HAP-1 (cell line): Measurements from ENCODE around the gene PKDREJ.
"Not testable (repeated sequence)": the region's sequence is repeated elsewhere in the genome, so short reads cannot be mapped to it uniquely, and the experiment has no call there.

Source experiments
- DNase-seq, 2 experiments: peaks; one replicate each; pipeline ENCODE4 v3.0.0-alpha.2; 2016 to 2020; ENCODE audit warnings: low spot score in 2 of 2
- H3K27me3 ChIP-seq: fragments of 250-450 bp; sonication (Bioruptor Pico); 2 replicates; pipeline ENCODE4 v1.5.1; 2020; ENCODE audit warnings: low read depth, mild to moderate bottlenecking, moderate library complexity
- H3K36me3 ChIP-seq: fragments of 250-450 bp; sonication (Bioruptor Pico); replicated peaks from 2 replicates; pipeline ENCODE4 v1.5.1; 2020; ENCODE audit warnings: mild to moderate bottlenecking
- H3K4me1 ChIP-seq: fragments of 250-450 bp; sonication (Bioruptor Pico); 2 replicates; pipeline ENCODE4 v1.5.1; 2020; ENCODE audit warnings: mild to moderate bottlenecking
- H3K4me3 ChIP-seq: fragments of 250-450 bp; sonication (Bioruptor Pico); 2 replicates; pipeline ENCODE4 v1.5.1; 2020; ENCODE audit warnings: mild to moderate bottlenecking, moderate library complexity
- H3K9me3 ChIP-seq: fragments of 250-450 bp; sonication (Bioruptor Pico); 2 replicates; pipeline ENCODE4 v1.5.1; 2020; ENCODE audit warnings: mild to moderate bottlenecking, moderate library complexity
- in situ Hi-C: fragments of 300-500 bp; cut with MboI; formaldehyde crosslinking; loops from 3 replicates; pipeline ENCODE4 v1.14.3; 2020; ENCODE audit warnings: low sequenced_read_pairs, inconsistent platforms, mixed read lengths

PKDREJ gene

DNA sequence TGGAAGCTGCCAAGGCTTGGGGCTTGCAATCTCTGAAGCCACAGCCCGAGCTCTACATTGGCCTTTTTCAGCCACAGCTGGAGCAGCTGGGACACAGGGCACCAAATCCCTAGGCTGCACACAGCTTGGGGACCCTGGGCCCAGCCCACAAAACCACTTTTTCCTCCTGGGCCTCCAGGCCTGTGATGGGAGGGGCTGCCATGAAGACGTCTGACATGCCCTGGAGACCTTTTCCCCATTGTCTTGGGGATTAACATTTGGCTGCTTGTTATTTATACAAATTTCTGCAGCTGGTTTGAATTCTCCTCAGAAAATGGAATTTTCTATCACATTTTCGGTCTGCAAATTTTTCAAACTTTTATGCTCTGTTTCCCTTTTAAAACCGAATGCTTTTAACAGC, 2.5 kb upstream of the PKDREJ start:
- DNase-seq, H3K27me3 ChIP-seq, H3K36me3 ChIP-seq, in situ Hi-C loops, H3K4me1 ChIP-seq, H3K4me3 ChIP-seq: not testable (repeated sequence)
- peaks cover 22% of the 10 kb centered on the region for H3K9me3 ChIP-seq

GRCh38 chr22:46264520-46264919, 1.4 kb upstream of the PKDREJ start:
- H3K27me3 ChIP-seq, H3K36me3 ChIP-seq, H3K4me3 ChIP-seq, H3K4me1 ChIP-seq, DNase-seq, in situ Hi-C loops: not testable (repeated sequence)
- peaks cover 22% of the 10 kb centered on the region for H3K9me3 ChIP-seq

- in situ Hi-C loops: no loop called here
- H3K9me3 ChIP-seq: peaks cover 23% of the 10 kb centered on the region
- H3K36me3 ChIP-seq: no peaks in the 10 kb centered on the region
- H3K27me3 ChIP-seq: no peaks in the 10 kb centered on the region
- peaks cover 4% of the 10 kb centered on the region; the same call in 1 of the 2 replicates for H3K4me1 ChIP-seq
- no peak overlapping the region for H3K4me3 ChIP-seq
- no peak for DNase-seq
Observed at GRCh38 chr22:46262449-46263215, 511 bp downstream of the PKDREJ start.

DNA sequence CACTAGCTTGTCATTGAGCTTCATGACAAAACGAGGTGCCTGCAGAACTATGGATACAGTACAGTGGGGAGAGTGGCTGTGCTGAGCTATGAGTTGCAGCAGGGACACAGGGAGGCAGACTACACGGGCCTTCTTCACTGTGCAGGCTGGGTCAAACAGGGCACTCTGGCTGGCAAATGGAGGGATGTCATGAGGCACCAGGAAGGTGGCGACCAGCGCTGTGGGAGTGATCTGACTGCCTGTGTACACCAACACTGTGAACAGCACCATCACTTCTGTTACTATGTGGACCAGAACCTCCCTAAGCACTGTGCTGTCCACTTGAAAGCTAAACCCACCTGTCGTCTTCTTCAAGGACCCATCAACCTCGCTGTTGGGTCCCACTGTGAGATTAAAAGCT, 3.1 kb downstream of the PKDREJ start:
- in situ Hi-C loops: no loop called here
- peaks cover 20% of the 10 kb centered on the region for H3K9me3 ChIP-seq
- no peak for DNase-seq

DNA sequence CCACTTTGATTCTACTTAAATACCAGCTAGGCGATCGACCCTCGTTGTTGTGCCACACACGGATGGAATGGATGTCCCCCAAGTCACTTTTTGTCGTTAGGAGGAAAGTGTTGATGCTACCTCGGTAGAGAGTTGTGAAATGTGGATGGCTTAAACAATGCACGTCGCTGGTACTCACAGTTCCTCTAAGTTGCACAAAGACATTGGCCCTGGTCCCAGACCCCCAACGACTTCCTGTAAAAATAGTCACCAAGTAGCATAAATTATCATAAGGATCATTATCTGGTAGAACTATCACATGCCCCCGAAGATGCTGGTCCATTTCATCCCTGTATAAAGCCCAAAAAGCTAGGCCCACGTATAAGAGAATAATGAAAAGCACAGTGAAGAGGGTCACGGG, 3.8 kb downstream of the PKDREJ start:
- Histone ChIP-seq H3K4me1 (no peaks in the 10 kb centered on the region), H3K9me3 (peaks cover 14% of the 10 kb centered on the region; the same call in 1 of the 2 replicates), H3K36me3 (no peaks in the 10 kb centered on the region), H3K27me3 (no peaks in the 10 kb centered on the region), H3K4me3 (no peak overlapping the region)
- DNase-seq: no peak
- in situ Hi-C loops: no loop called here

More for the DNA sequence above, 3.1 kb downstream of the PKDREJ start:
- Histone ChIP-seq H3K36me3 (no peaks in the 10 kb centered on the region), H3K4me3 (no peak overlapping the region), H3K4me1 (no peaks in the 10 kb centered on the region), H3K27me3 (no peaks in the 10 kb centered on the region)

- in situ Hi-C loops: no loop called here
Observed at GRCh38 chr22:46256358-46256958, 6.7 kb downstream of the PKDREJ start.

GRCh38 chr22:46251816-46252380, 11.2 kb downstream of the PKDREJ start:
- Histone ChIP-seq H3K9me3 (no peaks in the 10 kb centered on the region; the same call in 1 of the 2 replicates), H3K27me3 (no peaks in the 10 kb centered on the region), H3K36me3 (no peaks in the 10 kb centered on the region), H3K4me1 (peaks cover 7% of the 10 kb centered on the region), H3K4me3 (no peak overlapping the region)
- DNase-seq: no peak
- in situ Hi-C loops: no loop called here

More at GRCh38 chr22:46256358-46256958, 6.7 kb downstream of the PKDREJ start:
- H3K27me3 ChIP-seq: no peaks in the 10 kb centered on the region
- DNase-seq: no peak
- no peaks in the 10 kb centered on the region for H3K36me3 ChIP-seq
- H3K9me3 ChIP-seq: peaks cover 6% of the 10 kb centered on the region; the same call in 1 of the 2 replicates
- H3K4me3 ChIP-seq: no peak overlapping the region
- no peaks in the 10 kb centered on the region for H3K4me1 ChIP-seq

DNA sequence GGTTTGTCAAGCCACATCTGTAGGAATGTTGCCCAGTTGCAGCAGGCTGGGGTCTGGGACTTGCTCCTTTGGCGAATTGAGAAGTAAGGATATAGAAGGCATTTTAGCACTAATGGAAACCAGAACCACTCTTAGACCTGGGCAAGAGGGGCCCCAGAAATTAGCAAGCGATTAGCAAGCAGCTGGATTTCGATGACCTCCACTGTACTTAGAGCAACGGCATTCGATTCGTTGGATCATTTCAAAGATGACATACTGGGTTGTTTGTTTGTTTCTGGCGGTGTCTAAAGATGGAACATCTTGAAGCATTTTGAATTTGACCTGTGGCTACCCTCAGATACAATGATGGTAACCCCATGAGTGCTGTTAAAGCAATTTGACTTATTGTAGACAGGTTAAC, 11.9 kb downstream of the PKDREJ start:
- Histone ChIP-seq H3K4me3 (no peak overlapping the region), H3K27me3 (no peaks in the 10 kb centered on the region), H3K9me3 (no peaks in the 10 kb centered on the region; the same call in 1 of the 2 replicates), H3K36me3 (no peaks in the 10 kb centered on the region), H3K4me1 (peaks cover 7% of the 10 kb centered on the region)
- no peak for DNase-seq
- in situ Hi-C loops: no loop called here

DNA sequence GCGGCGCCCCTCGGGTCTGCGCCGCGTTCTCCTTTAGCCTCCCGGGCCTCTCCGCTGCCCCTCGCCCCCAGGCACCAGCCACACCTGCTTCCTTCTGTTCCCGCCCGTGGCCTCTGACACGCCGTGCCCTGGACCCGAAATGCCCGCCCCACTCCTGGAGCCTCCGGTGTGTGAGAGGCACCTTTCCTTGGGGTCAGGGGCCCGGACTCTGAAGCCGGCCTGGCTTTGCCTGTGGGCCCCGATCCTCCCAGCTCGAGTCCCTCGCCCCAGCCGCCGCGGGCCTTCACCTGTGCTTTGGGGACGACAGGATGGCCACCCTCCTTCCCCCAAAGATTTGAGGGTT, 12.4 kb downstream of the PKDREJ start:
- Histone ChIP-seq H3K4me1 (peaks cover 7% of the 10 kb centered on the region), H3K4me3 (peak overlapping the region; percentile 75), H3K9me3 (no peaks in the 10 kb centered on the region; the same call in 1 of the 2 replicates), H3K27me3 (no peaks in the 10 kb centered on the region), H3K36me3 (no peaks in the 10 kb centered on the region)
- in situ Hi-C loops: no loop called here
- DNase-seq: no peak

- peak; percentile 84 to 91 for DNase-seq
- in situ Hi-C loops: no loop called here
- H3K4me3 ChIP-seq: peak within 1 kb of the TSS; percentile 75
- H3K9me3 ChIP-seq: no peaks in the 10 kb centered on the region; the same call in 1 of the 2 replicates
- no peaks in the 10 kb centered on the region for H3K36me3 ChIP-seq
- H3K4me1 ChIP-seq: peaks cover 7% of the 10 kb centered on the region
- no peaks in the 10 kb centered on the region for H3K27me3 ChIP-seq
Observed at GRCh38 chr22:46250035-46250782, 12.9 kb downstream of the PKDREJ start, which contains the start of gene CDPF1. TSS of gene CDPF1 (minus strand) at chr22:46250293. CDS start at chr22:46248284, 2,009 bp downstream.

GRCh38 chr22:46247443-46247975, 15.6 kb downstream of the PKDREJ start:
- no peak overlapping the region for H3K4me3 ChIP-seq

DNA sequence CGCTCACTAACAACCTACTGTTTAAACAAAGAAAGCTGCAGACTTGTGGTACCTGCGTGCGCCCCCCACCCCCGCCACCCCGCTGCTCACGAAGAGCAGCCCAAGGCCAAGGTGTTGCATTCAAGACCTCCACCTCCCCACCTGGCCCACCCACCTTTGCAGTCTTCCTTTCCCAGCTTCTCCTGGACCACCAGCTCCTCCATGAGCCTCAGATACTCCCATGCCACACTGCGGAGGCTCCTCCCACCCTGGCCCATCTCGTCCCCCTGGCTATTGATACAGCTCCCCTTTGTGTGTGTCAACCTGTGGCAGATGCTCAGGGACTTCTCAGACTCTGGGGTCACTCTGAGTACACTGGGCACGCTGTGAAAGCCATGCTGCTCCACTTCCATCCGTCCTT, 17.0 kb downstream of the PKDREJ start:
- no peak for DNase-seq
- Histone ChIP-seq H3K4me3 (no peak overlapping the region), H3K36me3 (peaks cover 10% of the 10 kb centered on the region), H3K4me1 (peaks cover 7% of the 10 kb centered on the region), H3K9me3 (no peaks in the 10 kb centered on the region; the same call in 1 of the 2 replicates), H3K27me3 (no peaks in the 10 kb centered on the region)
- in situ Hi-C loops: no loop called here

More at GRCh38 chr22:46247443-46247975, 15.6 kb downstream of the PKDREJ start:
- Histone ChIP-seq H3K27me3 (no peaks in the 10 kb centered on the region), H3K36me3 (peaks cover 10% of the 10 kb centered on the region), H3K9me3 (no peaks in the 10 kb centered on the region; the same call in 1 of the 2 replicates), H3K4me1 (peaks cover 7% of the 10 kb centered on the region)
- no peak for DNase-seq
- in situ Hi-C loops: no loop called here

DNA sequence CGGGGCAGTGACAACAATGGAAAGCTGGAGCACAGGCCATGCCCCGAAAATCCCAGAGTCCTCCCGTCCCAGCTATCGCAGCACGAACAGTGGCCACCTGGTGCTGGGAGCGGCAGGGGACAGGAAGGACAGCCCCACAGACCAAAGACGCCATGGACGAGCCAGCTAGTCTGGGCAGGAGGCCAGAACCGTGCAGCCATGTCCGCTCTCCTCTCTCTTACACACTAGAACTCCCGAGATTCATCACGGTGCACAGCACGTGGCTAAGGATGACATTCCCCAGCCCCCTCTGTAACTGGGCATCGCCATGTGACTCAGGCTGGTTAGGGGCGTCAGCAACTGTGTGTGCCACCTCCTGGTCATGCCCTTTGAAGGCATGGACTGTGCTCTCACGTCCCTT, 17.6 kb downstream of the PKDREJ start:
- Histone ChIP-seq H3K9me3 (no peaks in the 10 kb centered on the region), H3K36me3 (peaks cover 10% of the 10 kb centered on the region), H3K4me1 (peaks cover 3% of the 10 kb centered on the region), H3K4me3 (no peak overlapping the region), H3K27me3 (no peaks in the 10 kb centered on the region)
- no peak for DNase-seq
- in situ Hi-C loops: no loop called here
